HG02678 (cell line): Measurements from ENCODE around the gene TBXT.
"Not testable (repeated sequence)": the region's sequence is repeated elsewhere in the genome, so short reads cannot be mapped to it uniquely, and the experiment has no call there.

Source experiments
- ATAC-seq: cut with Tn5 transposase; IDR thresholded peaks from one replicate; pipeline ENCODE4 v1.9.1; 2021; ENCODE audit warnings: mild to moderate bottlenecking, moderate library complexity; ENCODE audit not compliant: unreplicated experiment

TBXT gene

GRCh38 chr6:166173281-166173951 is 5.8 kb upstream of the TBXT start:
- ATAC-seq = no peak

DNA sequence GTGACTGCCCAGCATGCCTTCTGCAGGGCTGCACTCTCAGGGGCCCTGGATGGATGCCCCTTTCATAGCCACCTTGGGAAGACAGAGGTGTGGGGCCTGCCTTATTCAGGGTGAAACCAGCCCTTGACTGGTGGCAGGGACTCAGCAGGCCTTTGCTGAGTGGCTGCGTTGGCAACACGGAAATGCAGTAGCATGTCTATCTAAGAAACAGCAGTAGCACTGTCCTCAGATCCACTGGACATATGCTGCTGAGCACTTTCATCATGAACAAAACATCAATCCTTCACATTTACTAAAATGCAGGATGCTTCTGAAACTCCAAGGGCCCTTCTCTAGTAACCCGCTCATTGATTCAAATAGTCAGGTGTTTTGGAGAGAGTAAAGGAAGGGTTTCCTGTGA is 4.9 kb upstream of the TBXT start:
- ATAC-seq = no peak

DNA sequence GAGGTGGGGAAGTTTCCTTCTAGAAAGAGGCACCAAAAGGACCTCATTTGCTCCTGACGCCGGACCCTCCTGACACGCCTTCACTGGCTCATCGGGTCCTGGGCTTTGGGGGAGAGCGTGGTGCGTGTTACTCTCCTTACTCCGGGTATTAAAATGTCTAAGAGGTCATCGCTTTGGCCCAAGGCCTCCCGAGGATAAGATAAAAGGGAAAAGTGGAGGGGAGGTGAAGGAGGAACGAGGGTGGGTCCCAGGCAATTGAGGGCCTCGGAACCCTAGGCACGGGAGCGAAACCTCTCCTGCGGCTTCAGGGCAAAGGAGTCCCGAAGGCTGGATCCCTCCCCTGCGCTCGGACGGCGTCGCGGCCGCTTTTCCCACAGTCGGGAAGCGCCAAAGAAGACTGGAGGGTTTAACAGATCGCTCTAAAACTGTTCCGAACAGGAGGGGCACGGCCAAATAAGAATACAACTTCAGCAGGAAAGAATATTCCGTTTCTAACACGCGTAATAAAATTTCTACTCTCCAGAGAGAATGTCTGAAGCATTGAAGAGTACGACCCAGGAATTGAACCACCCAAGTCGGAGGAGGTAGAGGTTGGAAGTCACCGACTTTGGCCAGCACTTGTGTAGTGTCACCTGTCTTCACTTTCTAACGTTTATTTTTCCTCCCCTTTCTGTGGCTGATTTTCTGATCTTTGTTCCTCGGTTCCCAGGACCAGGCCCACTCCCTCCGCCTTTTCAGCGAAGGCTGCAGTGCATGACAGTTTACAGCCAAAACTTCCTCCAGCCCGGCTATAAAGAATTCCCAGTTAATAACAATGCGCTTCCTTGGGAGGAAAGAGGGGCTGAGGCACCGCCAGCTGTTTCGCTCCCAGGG is 2.1 kb upstream of the TBXT start:
- no peak for ATAC-seq

DNA sequence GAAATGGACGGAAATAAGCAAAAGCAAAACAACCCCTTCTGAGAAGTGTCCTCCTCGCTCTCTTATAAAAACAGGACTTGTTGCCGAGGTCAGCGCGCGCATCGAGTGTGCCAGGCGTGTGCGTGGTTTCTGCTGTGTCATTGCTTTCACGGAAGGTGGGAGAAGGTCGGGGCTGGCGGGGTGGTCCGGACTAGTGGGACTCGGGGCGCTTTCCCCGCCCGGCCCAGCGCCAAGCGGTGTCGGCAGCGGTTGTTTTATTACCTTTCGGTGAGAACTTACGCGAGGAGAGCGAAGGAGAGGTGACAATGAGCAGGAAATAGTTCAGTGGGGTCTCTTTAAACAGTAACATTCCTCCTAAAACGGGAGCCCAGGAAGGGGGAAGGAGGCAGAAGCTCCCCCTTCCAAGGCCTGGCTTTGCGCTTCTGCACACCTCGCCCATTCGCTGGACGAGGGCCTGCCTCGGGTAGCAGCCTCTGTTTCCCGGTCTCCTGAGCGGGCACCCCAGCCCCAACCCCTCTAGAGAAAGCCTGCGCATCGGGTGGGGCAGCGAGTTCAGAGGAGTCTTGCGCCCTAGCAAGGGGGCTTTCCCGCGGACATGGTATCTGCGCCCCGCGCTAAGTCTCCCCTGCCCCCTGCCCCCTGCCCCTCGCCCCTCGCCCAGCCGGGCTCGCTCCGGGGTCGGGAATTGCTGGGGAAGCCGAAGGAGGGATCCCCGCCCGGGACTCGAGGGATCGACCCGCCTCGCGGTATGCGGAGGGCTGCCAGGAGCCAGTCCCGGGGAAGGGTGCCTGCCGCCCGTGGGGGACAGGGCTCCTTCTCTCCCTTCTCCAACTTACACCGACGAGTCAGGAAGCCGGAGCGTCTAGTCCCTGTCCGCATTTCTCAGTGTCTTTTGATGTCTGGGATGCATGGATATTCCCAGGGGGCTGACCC is 1.2 kb upstream of the TBXT start:
- ATAC-seq = no peak

GRCh38 chr6:166167258-166167731 is 356 bp downstream of the TBXT start:
- ATAC-seq = no peak

- ATAC-seq = no peak
These were observed 1.1 kb downstream of the TBXT start for GRCh38 chr6:166166314-166167257.

GRCh38 chr6:166165558-166166313 is 1.9 kb downstream of the TBXT start:
- ATAC-seq = no peak

DNA sequence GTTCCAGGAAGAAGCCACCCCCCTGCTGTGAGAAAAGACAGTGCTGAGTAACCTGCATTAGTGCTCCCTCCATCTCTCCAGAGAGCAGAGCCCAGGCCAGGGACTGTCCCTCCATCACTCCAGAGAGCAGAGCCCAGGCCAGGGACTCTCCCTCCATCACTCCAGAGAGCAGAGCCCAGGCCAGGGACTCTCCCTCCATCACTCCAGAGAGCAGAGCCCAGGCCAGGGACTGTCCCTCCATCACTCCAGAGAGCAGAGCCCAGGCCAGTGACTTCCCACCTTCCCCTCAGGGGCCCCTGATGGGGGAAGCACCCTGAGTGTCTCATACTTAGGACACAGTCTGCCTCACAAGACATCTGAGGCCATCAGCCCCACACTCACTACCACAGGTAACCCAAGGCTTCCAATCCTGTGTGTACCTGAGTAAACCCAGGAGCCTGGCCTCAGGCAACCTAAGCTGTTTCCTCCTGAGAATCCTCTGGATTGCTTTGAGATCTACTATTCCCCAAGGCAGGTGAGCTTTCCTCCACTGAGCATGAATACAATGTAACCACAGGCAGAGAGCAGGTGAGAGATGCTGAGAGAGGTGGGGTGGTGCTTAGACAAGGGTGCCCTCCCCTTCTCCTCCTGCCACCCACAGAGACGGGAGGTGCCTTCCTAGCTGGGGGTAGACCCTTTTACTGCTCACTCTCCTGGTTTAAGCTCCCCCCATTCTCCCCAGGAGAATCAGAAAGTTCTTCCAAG is 4.9 kb downstream of the TBXT start:
- ATAC-seq = peak; percentile 76

GRCh38 chr6:166157930-166158617 is 9.6 kb downstream of the TBXT start:
- ATAC-seq = no peak

- no peak for ATAC-seq
These were observed 10.7 kb downstream of the TBXT start for GRCh38 chr6:166156942-166157341.

GRCh38 chr6:166153966-166154365 is 13.7 kb downstream of the TBXT start:
- ATAC-seq = no peak

DNA sequence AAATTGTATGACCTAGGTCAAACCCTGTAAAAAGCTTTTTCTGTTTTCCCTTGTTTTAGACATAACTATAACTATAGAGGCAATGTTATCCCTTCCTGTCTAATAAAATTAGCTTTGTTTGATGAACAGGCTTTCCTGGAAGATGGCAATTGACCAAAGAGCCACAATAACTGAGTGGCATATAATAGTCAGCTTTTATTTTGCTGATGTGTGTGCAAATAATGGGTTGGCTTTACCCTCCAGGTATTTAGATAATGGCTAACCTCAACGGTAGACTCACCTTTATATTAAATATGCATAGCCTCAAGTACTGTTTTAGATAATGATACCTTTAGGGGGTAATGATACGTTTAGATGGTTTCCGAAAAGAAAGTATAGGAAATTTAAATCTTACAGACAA is 15.0 kb downstream of the TBXT start:
- no peak for ATAC-seq

DNA sequence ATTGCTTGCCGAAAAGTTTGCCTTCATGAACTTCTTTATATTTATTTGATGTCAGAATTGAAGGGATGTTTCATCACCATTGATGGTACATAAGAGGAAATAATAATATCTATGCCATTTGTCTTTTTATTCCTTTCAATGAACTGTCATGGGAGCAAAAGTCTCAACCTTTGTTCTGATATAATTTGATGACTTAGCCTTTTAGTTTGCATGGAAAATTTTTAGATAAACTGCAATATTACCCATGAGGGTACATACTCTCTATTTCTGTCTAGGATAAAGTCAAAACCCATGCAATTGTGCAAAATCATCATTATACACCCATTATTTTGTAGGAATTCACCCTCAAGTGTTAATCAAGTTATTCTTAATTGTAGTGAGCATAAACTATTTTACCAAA is 15.9 kb downstream of the TBXT start:
- no peak for ATAC-seq

- no peak for ATAC-seq
These were observed 21.9 kb downstream of the TBXT start for GRCh38 chr6:166145751-166146150.

DNA sequence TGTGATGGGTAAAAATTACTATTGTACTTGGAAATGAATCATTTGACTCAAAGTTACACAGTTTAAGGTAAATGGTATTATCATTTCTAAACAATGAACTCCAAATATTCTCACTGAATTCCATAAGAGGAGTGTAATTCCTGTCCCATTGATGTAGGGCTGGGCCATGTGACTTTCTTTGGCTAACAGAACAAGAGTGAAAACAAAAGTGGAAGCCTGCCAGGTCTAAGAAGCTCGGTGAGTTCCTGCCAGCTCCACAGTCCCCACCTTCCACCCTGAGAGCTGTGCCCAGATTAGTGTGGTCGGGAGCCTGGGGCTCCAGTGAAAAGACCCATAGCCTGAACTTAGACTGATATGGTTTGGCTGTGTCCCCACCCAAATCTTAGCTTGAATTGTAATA is 24.6 kb downstream of the TBXT start:
- ATAC-seq = no peak

- ATAC-seq = no peak
These were observed 39.8 kb downstream of the TBXT start for GRCh38 chr6:166127624-166128472.

- ATAC-seq = not testable (repeated sequence)
These were observed 44.5 kb downstream of the TBXT start for GRCh38 chr6:166123115-166123514.
